GM18861 (cell line): Measurements from ENCODE around the gene CCBE1.
"Not testable (repeated sequence)": the region's sequence is repeated elsewhere in the genome, so short reads cannot be mapped to it uniquely, and the experiment has no call there.

Experiments
- ATAC-seq: cut with Tn5 transposase; IDR thresholded peaks from one replicate; pipeline ENCODE4 v1.9.1; 2021; ENCODE audit not compliant: unreplicated experiment

CCBE1 gene

DNA sequence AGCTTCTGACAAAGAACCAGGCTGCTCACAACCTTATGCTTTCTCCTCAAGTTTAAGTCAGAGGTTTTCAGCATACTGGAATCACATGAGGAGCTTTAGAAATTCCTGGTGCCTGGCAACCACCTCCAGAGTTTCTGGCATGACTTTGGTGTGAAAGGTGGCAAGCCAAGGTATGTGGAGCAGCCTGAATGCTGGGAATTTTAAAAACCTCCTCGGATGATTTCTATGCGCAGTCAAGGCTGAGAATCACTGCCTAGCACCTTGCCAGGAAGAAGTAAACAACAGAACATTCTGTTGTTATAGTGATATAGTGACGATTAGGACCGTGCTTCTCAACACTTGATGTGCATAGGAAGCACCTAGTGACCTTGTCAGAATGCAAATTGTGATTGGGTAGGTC, 11.7 kb downstream of the CCBE1 start:
- no peak for ATAC-seq

DNA sequence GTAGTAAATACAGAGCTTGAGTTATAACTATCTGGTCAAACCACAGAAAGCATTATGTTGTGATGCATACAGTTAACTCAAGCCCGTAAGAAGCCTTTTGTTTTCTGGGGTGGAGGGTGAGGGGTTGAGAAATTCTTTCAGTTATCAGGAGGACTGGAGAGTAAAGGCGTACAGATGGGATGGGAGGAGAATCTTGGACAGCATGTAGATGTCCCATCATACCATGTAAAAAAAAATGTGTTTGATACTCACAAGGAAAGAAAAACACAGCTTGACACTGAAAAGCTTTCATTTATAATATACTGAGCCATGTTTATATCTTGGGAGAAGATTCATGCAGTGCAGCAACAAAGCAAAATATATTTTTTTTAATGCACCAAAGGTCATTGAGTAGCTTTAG, 12.4 kb downstream of the CCBE1 start:
- no peak for ATAC-seq

DNA sequence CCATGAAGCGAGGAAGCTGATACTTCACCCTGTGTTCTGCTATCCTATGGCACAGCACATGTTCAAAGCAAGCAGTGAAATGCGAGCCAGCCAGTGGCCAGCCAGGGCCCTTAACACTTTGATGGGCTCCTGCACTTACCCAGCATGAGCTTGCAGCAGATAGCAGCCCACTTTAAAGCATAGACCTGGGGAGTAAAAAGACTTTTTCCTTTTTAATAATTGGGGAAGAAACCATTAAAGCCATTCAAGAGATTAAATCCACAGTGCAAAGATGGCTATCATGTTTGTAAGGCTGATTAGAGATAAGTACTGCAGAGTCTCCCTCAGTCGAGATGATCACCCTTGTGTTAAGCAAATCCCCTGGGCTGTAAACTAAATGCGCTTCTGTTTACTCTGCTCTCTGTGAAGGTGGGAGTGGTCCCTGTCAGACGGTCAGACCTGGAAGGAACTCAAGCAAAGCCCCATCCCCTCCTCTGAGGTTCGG, 15.7 kb downstream of the CCBE1 start:
- no peak for ATAC-seq

DNA sequence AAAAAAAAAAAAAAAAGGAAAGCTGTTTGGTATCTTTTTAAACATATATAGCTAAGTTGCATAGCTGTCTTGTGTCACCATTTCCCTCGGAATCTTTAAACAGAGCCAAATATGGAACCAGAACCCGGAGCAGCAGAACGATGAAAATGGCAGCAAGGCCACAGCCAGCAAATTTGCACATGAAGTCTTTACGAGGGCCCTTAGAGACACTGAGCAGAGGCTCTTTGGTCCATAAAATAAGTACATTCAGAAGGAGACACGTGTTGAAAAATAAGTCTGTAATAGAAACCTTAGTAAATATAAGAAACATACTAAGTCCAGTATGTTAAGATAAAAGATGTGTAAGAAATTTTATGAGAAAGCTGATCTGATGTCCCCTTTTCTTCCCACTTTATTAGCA, 16.2 kb downstream of the CCBE1 start:
- no peak for ATAC-seq

DNA sequence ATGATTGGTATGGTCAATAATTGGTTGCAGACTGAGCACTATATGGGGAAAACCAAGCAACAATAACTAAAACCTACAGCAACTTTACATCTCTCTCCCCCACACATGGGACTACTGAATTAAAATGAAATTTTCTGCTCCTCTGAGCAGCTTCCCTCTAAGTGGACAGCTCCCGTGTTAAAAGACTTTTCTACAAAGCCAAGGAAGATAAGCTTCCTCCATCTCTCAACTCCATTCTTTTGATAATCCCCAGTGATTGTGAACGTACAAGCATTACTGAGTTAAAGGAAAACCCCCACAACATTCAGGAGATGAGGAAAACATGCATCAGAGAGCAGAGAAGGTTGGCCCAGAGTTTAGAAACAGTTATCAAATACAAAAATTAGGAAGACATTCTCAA, 21.9 kb downstream of the CCBE1 start:
- ATAC-seq: no peak

DNA sequence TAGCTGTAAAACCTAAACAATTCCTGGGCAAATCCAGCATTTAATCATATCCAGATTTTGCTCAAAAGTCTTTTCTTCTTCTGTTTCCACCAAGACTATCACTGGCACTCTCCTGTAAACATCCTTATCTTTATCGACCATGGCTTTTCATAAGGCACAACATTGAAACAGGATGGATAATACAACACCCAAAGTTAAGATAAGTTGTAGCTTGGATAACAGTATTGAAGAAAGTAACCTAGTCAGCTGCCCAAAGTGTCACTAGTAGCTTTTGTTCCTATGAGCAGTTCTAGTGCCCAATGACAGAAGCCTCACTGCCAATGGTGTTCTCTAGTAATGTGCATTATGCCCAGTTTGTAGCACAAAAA, 22.3 kb downstream of the CCBE1 start:
- ATAC-seq: no peak

DNA sequence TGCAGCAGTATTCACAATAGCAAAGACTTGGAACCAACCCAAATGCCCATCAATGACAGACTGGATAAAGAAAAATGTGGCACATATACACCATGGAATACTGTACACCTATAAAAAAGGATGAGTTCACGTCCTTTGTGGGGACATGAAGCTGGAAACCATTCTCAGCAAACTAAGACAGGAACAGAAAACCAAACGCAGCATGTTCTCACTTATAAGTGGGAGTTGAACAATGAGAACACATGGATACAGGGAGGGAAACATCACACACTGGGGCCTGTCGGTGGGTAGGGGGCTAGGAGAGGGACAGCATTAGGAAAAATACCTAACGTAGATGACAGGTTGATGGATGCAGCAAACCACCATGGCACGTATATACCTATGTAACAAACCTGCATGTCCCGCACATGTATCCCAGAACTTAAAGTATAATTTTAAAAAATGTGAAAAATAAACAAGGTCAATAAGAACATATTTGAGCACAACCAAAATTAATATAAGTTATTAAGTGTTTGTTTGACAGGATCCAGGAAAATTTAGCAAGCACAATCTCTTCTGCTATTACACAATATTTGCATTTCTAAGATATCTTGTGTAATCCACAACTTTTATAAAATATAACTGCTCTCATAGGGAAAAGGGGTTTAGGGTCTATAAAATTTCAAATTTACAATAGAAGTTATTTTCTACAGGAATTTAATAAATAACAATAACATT, 22.9 kb downstream of the CCBE1 start:
- no peak for ATAC-seq

DNA sequence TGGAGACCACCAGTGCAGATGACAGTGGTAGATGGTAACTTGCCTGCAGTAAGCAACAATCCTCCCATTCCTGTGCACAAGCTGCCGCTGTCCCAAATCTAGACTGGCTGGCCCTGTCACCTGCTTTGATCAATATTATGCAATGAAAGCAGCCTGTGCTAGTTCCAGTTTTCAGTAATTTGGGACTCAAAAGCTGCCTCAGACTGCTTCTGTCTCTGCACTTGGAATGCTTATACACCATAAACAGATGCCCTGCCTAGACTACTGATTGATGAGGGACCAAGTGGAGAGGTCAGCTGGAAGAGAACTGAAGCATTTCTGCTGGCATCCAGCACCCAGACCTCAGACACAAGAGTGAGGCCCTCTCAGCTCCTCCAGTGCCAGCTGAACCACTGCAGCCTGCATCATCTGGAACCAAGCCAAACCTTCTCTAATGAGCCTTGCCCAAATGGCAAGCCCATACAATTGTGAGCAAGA, 24.9 kb downstream of the CCBE1 start:
- no peak for ATAC-seq

DNA sequence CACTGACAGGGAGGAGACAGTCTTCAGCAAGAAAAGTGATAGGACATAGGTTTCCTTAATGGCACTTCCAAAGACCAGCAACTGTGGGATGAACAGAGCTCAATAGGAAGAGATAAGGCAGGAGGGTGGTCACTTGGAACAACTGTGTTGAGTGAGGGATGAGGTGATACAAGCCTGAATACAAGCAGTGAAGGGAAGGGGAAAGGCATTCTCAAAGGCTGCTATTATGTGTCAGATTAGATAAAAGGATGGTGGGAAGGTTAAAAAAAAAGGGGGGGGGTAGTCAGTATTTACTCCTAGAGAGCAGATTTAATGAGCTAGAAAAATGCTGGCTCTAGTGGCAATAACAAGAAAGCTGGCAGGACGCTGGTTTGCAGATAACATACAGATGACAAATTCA, 25.7 kb downstream of the CCBE1 start:
- ATAC-seq: no peak

DNA sequence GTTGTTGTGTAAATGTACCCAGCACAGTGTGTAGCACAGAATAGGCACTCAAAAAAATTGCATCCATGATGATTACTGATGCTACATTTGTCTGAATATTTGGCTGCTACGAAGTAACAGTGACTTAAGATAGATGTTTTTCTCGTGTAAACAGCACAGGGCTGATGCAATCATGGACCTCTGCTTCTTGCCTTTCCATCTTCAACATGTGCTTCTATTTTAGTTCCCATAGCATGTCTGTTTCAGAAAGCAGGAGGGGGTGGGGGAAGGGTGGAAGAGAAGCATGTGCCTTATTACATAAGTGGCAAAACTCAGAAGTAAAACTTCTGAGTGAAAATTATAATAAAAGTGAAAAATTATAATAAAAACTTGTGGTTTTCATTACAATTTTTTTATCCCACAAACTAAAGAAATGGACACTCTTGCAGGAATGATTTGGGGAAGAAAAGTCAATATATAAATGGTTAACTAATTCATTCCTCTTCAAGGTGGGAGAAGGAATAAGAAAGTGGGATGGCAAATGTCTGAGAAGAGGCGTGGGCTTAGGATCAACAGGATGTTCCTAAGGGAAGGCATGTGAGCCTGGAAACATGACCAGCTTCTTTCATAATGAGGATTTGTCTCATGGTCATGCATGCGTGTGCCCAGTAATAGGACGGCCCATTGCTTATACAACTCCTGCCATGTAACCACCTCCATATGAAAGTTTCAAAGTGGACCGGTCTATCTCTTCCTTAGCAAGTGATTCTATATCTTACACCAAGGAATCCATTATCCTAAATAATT, 27.2 kb downstream of the CCBE1 start:
- ATAC-seq: no peak

DNA sequence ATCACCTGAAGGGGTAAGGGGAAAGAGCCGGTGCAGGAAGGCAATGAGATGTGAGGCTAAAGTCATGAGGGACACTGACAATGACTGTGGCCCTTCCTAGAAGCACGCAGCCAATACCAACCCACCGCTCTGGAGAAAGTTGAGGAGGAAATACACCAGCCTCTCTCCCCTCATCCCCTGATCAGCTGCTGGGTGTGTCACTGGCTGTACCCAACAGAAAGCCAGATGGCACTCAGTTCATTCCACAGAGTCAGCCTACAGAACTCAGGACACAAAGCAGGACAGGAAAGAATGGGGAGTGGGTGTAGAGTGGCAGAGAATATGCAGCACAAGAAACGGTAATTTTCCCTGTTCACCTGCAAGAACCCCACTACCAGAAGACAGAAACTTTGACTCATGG, 29.7 kb downstream of the CCBE1 start:
- no peak for ATAC-seq

DNA sequence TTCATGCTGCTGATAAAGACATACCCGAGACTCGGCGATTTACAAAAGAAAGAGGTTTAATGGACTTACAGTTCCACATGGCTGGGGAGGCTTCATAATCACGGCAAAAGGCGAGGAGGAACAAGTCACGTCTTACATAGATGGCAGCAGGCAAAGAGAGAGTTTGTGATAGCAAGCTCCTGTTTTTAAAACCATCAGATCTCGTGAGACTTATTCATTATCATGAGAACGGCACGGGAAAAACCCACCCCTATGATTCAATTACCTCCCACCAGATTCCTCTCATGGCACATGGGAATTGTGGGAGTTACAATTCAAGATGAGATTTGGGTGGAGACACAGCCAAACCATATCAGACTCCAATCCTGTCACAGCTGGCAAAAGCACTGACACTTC, 31.2 kb downstream of the CCBE1 start:
- ATAC-seq: not testable (repeated sequence)

DNA sequence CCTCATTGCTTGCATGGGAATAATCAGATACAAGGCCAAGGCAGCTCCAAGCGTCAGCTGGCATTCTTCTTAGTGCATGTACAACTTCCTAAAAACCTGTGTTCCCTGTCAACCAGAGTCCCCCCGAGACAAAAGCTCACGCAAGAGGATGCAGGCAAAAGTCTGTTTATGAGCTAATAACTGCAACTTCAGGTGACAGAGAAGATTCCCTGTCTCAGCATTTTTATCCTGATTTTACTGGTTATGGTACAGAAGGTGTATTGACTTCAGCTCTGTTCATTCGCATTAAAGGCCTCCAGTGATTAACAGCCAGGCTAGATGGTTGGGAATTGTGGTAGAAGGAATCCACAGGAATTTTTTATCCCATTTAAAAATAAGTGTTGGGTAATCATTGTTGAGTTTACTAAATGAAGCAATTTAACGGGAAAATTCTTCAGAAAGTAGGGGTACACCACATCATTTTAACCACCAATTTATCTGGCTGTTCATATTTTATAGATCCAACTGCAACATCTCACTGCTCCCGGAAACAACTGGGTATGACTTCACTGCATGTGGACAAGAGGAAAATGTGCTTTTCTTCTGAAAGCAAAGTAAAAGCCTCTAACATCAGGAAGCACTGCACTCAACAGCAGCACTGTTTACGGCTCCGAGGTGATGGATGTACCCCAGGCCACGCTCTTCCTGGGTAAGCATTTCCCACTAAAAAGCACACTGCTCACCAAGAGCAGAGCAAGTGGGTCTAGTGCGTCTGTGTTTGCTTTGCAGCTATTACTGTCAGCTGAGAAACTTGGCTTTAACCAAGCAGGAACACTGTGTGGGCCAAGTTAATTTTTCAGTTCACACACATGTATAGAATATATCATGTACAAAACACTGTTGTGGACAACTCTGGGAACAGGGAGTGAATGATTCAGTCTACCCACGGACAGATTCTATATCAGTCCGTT, 31.9 kb downstream of the CCBE1 start:
- ATAC-seq: no peak

DNA sequence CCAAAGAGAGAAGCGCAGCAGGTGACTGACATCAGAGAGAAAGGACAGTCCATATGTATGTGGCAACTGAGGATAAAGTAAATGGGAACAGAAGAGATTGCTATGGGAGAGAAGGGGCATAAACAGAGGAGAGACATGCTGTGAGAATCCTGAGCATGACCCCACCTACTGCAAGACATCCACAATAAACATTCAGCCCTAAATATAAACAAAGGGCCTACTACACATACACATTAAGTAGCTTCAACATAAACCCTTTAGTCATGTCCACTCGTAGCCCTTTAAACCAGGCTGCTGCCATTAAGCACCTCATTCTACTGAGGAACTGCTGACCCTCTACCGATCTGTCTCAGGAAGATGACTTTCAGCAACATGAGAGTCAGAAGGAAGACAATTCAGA, 32.9 kb downstream of the CCBE1 start:
- no peak for ATAC-seq

DNA sequence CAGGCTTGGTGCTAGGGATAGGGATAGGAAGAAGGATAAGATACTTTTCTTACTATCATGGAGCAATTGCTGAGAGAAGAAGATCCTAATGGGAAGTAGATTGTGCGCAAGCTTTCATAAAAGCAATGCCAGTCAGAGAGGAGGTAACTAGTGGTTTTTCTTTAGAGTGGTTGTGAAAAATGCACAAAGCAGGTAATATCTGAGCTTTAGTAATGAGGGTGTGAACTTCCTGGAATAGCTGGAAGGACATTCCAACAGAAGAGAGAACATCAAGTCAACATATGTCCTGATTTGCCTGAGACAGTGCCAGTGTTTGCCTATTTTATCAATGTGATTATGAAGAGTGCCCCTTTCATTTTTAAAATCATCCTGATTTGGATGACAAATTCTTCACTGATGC, 34.1 kb downstream of the CCBE1 start:
- ATAC-seq: no peak

DNA sequence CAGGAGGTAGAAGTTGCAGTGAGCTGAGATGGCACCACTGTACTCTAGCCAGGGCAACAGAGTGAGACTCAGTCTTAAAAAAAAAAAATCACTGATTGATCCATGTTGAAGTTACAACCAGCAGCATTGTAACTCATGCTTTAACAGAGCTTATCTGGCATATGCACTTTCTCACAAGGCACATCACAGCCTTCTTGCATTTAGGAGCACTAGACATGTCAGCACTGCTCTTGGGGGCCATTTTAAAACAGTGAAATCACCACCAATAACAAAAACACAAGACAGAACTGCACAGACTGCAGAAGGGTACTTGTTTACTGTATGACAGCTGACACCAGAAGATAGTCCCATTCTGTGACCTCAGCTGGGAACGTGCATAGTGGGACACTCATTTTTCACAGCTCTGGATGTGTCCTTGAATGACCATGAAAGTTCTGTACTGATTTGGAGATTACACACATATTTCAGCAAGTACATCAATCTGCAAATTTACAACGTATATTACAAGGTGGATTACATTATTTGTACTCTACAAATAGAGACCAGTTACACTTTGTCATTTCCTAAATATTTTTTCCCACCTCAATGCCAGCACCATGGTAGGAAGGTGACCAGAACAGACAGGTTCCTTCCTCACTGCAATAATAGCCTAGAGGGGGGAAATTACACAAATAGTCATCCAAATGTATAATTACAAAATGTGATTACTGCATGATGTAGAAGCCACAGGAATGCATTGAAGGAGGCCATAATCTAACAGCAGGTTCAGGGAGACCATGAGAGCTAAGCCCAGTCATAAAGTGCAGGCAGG, 35.1 kb downstream of the CCBE1 start:
- no peak for ATAC-seq

DNA sequence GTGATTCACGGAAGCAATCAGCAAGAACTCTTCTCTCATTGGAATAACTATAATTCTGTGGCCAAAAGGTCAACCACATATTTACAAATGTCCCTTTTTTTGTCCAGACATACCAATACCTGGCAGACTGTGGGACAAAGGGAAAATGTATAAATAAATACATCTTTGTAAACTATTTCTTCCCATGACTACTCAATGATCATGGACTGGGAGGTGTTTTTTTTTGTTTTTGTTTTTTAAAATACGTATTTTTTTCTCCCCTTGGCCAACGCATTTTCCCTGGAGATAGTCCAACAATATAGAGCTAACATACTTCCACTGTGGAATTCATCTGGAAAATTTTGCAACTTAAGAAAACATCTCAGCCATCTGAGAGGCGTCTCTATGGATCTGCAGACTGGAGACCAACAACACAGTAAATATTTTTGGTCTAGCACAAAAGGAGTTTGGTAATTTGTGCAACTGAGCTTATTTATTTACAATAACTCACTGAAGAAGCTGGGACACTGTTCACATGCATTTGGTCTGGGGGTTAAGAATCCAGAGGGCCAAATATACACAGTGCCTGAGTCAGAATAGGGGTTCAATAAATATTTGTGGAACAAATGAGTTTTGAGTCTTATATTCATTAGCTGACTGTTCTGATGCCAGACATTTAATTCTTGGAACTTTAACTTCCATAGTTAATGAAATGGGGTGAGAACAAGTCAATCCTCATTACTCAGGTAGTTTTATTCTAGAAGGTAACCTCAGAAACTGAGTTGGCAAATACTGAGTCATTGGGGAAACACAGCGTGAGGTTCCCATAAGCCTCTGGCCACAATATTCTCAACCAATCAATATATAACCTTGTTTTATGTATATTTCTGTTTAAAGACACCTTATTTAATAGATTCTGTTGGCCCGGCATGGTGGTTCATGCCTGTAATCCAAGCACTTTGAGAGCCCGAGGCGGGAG, 36.2 kb downstream of the CCBE1 start:
- no peak for ATAC-seq

DNA sequence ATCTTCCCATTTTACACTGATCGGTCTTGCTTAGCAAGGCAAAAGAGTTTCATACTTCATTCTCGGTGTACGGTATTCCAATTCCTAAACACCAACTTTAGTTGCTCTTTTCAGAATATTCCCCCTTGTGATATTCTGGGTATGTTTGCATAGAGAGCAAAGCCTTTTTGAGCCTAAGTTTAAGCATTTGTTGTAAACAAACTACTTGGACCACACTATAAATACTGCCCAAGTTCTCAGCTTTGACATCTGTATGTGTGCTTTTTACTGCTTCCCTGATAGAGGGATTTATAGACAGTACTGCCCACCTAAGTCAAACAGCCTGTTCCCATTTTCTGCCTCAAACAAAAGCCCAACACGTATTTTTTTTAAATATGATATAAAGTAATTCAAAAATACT, 36.9 kb downstream of the CCBE1 start:
- no peak for ATAC-seq

DNA sequence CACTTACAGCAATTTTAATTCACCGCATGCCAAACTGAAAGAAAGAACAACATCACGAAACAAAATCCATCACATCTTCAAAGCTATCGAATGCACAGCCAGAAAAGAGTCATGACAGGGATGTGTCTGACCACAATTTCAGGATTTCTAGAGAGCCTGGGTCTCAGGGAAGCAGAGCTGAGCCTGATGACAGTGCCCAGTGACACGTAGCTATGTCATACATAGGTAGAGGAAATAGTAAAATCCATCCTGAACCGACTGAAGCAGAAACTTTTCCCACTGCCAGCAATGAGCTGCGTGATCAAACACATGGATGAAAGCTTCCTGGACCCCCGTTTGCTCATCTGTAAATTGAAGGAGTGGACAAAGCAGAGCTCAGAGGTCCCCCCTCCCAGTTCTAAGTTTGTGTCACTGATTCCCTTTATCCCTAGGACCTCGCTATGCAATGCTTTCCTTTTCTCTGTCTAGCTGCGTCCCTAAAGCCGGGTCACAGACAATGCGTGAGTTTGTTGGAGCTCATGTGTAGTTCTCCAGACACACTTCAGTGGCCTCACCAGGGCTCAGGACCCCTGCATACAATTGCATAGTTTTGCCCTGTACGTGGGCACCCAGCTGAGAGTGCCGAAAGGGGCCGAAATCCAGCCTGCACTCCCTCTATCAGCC, 37.6 kb downstream of the CCBE1 start:
- ATAC-seq: no peak
